LNCaP clone FGC (cell line): ENCODE measurements around the gene TSR3.
A peak's percentile ranks its signal among the peaks of the same experiment; 100 is the strongest.

Source experiments
- DNase-seq: peaks from one replicate; pipeline ENCODE4 v3.0.0-alpha.2; 2011; ENCODE audit warnings: low read depth
- H3K4me3 ChIP-seq: 2 replicates; pipeline ENCODE4 v1.5.1; 2011; ENCODE audit warnings: mild to moderate bottlenecking, low read depth, low read length, control low read depth
- CTCF ChIP-seq: IDR thresholded peaks from 2 replicates; pipeline ENCODE4 v1.5.1; 2012; ENCODE audit warnings: mild to moderate bottlenecking; ENCODE audit not compliant: control insufficient read depth, insufficient read depth; ENCODE audit errors: extremely low read depth

The TSR3 gene

GRCh38 chr16:1383556-1383955 is 31.9 kb upstream of the TSR3 start:
- DNase-seq: no peak
- H3K4me3 ChIP-seq: no peak overlapping the region
- no peak for TF ChIP-seq CTCF

GRCh38 chr16:1381612-1382406 is 30.1 kb upstream of the TSR3 start:
- H3K4me3 ChIP-seq: no peak overlapping the region
- no peak for DNase-seq
- TF ChIP-seq CTCF: no peak

- no peak for DNase-seq
- peak overlapping the region; percentile 75 for H3K4me3 ChIP-seq
- no peak for TF ChIP-seq CTCF
These were observed 28.5 kb upstream of the TSR3 start for GRCh38 chr16:1380195-1380594.

- DNase-seq: no peak
- peak overlapping the region; percentile 75 for H3K4me3 ChIP-seq
- TF ChIP-seq CTCF: peak; percentile 28; the same call in 1 of the 2 replicates
These were observed 27.8 kb upstream of the TSR3 start for GRCh38 chr16:1379304-1380076.

- peak overlapping the region; percentile 75 for H3K4me3 ChIP-seq
- DNase-seq: no peak
- no peak for TF ChIP-seq CTCF
These were observed 27.2 kb upstream of the TSR3 start for GRCh38 chr16:1378804-1379303.

- peak overlapping the region; percentile 75 for H3K4me3 ChIP-seq
- DNase-seq: no peak
- no peak for TF ChIP-seq CTCF
These were observed 26.6 kb upstream of the TSR3 start for GRCh38 chr16:1378087-1378803.
